CD4-positive, alpha-beta T cell treated with Interleukin-4 for 4 hours (primary cell): ENCODE results near the gene CTCF.

ENCODE experiments used
- DNase-seq: peaks from one replicate; pipeline ENCODE4 v3.0.0-alpha.2; 2020

Gene CTCF

GRCh38 chr16:67534431-67534830, 27.9 kb upstream of the CTCF start:
- no peak for DNase-seq

DNA sequence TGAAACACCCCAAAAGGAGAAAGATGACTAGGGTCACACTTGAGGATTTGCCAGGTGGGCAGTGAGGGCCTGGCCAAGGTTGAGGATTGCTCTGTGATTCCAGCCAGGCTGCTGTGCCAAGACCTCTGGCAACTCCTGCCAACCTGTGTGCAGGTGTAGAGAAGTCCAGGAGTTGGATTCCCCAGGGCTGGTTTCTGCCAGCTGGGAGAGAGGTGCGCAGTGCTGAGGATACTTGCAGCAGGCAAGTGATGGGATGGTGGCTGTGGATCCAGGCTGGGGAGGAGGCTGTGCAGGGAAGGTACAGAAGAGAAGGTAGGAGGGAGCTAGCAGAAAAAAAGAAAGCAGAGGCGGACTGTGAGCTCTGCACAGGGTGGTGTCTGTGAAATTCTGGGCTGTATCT, 27.1 kb upstream of the CTCF start:
- no peak for DNase-seq

- DNase-seq = peak; percentile 39
Observed at GRCh38 chr16:67537270-67537635, 25.1 kb upstream of the CTCF start.

DNA sequence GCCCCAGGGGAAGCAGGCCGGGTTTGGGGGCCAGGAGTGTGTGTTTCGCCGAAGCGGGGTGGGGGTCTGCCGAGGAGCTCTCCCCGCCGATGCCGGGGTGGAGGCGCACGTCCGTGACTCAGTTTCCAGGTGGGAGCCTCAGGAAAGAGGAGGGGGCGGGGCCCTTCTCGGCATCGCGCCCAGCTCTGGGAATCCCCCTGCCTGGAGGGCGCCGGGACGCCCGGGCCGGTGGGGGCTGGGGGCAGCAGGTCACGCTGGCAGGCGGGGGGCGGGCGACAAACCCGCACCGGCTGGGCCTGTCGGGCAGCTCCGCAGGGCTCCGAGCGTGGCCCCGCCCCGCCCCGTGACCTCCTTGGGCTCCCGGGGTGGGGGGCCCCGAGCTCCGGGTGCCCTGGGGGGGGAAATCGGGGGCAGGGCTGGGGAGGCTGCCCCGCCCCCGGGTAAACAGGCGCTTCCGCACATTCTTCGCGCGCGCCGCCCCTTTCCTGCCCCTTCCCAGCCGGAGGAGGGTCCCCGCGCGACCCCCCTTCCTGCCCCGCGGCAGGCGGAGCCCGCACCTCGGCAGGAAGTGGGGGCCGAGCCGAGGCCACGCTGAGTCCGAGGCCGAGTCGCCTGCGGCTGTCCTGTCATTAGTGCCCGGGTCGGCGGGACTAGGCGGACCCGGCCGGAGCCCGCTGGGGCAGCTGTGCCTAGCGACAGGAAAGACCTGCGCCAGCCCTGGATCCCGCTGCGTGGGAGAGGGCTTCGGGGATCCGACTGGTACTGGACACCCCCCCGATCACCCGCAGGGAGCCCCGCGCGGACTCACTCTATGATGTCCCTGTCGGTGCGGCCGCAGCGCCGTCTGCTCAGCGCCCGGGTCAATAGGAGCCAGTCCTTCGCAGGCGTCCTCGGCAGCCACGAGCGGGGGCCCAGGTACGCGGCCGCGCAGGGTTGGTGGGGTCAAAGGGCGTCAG, 24.4 kb upstream of the CTCF start:
- DNase-seq = peak; percentile 64

DNA sequence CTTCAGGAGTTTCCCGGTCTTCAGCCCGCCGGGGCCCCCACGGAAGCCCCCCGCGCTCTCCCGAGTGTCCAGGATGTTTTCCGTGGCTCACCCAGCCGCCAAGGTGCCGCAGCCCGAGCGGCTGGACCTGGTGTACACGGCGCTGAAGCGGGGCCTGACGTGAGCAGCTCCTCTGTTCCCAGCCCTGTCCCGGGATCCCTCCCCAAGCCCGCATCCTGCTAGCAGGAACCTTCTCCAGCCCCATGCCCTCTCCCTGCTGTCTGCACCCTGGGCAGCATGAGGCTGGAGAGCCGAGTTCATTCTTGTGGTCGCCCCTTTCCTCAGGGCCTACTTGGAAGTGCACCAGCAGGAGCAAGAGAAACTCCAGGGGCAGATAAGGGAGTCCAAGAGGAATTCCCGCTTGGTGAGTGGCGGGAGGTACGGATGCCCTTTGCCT, 23.6 kb upstream of the CTCF start:
- DNase-seq = no peak

- no peak for DNase-seq
Observed at GRCh38 chr16:67539271-67539670, 23.1 kb upstream of the CTCF start.

DNA sequence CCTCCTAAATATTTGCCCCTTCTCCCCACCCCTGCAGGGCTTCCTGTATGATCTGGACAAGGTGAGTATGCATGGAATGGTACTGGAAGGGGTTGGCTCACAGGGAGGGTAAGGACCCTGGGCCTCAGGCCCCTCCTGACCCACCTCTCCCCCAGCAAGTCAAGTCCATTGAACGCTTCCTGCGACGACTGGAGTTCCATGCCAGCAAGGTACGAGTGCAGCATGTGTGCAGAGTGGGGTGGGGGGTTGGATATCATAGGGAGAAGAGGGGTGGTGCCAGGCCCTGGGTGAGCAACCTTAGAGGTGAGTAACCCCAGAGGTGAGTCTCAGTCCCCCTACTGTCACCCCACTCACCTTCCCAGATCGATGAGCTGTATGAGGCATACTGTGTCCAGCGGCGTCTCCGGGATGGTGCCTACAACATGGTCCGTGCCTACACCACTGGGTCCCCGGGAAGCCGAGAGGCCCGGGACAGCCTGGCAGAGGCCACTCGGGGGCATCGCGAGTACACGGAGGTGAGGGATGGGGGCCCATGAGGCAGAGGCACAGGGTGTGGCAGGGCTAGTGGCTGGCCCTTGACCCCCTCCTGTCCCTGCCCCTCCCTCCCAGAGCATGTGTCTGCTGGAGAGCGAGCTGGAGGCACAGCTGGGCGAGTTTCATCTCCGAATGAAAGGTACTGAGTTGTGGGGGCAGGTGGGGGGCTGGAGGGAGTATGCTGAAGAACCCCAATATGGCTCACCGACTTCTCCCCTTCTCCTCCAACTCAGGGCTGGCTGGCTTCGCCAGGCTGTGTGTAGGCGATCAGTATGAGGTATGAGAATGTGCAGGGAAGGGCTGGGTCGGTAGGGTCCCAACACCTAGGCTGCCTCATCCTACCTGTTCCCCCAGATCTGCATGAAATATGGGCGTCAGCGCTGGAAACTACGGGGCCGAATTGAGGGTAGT, 22.4 kb upstream of the CTCF start:
- no peak for DNase-seq

DNA sequence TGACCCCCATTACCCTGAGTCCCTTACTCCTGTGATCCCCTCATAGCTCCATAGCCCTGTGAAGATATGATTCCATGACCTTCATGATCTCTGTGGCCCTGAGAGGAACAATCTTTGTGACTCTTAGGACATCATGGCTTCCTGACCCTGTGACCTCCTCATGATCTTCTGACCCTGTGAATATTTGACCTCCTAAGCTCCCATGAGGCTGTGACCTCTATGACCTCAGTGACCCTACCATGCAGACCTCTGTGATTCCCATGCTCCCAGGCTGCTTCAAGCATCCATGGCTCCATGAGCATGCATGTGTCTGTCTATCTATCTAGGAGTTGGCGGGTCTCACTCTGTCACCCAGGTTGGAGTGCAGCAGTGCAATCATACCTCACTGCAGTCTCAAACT, 21.6 kb upstream of the CTCF start:
- DNase-seq = no peak

DNA sequence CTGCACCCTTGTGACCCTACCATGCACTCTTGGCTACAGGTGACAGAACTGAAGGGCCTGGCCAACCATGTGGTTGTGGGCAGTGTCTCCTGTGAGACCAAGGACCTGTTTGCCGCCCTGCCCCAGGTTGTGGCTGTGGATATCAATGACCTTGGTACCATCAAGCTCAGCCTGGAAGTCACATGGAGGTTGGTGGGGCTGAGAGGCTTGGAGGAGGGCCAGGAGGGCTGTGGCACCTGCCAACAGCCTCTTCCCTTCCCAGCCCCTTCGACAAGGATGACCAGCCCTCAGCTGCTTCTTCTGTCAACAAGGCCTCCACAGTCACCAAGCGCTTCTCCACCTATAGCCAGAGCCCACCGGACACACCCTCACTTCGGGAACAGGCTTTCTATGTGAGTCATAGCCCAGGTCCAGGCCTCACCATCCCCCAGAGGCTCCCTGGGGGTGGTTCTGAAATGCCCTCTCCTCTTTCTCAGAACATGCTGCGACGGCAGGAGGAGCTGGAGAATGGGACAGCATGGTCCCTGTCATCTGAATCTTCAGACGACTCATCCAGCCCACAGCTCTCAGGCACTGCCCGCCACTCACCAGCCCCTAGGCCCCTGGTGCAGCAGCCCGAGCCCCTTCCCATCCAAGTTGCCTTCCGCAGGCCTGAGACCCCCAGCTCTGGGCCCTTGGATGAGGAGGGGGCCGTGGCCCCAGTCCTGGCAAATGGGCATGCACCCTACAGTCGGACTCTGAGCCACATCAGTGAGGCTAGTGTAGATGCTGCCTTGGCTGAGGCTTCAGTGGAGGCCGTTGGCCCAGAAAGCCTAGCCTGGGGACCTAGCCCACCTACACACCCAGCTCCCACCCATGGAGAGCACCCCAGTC, 20.7 kb upstream of the CTCF start:
- no peak for DNase-seq

GRCh38 chr16:67542464-67542863, 19.9 kb upstream of the CTCF start:
- DNase-seq = peak; percentile 91

GRCh38 chr16:67543036-67543435, 19.3 kb upstream of the CTCF start:
- DNase-seq = no peak

DNA sequence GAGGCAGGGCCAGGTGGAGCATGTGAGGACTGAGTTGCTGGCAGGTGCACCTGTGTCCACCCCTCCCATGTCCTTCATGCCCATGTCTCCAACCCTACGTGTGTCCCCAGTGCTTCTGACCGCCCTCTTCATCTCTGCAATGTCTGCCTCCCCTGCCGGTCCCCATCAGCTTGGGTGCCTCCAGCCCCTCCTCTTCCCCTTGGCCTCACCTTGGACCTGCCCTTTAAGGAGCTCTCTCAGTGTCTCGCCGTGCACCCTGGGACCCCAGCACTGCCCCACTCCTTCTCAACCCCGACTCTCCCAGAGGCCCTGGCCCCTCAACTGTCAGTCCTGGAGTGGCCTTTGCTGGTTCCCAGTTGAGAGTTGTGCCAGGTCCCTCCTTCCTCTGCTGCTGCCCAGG, 18.7 kb upstream of the CTCF start:
- no peak for DNase-seq

DNA sequence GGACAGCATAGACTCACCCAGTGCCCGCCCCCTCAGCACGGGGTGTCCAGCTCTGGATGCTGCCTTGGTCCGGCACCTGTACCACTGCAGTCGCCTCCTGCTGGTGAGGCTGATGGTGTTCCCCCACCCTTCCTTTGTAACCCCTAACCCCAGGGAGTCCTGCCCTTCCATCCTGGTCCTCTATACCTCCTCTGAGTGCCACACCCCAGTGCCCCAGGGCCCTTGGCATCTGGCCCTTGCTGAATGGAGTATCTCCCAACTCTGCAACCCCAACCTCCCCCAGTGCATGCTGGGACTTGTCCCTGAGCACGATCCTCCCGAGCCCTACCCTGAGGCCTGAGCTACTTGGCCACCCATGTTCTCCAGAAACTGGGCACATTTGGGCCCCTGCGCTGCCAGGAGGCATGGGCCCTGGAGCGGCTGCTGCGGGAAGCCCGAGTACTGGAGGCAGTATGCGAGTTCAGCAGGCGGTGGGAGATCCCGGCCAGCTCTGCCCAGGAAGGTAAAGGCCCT, 17.9 kb upstream of the CTCF start:
- no peak for DNase-seq

GRCh38 chr16:67544844-67545664, 17.3 kb upstream of the CTCF start:
- DNase-seq = no peak

- DNase-seq = no peak
Observed at GRCh38 chr16:67545665-67546024, 16.7 kb upstream of the CTCF start.

DNA sequence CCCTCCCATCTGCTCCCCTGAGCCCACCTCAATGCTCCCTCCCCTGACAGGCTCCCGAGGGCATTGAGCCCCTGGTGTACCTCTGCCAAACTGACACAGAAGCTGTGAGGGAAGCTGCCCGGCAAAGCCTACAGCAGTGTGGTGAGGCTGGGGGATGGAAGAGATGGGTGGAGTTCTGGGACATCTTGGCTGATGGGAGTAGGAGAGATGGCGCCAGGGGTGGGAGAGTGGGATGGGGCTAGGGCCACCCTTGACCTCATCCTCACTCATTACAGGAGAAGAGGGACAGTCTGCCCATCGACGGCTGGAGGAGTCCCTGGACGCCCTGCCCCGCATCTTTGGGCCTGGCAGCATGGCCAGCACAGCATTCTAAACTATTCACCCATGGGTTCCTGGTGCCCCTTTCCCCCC, 16.2 kb upstream of the CTCF start:
- DNase-seq = no peak

DNA sequence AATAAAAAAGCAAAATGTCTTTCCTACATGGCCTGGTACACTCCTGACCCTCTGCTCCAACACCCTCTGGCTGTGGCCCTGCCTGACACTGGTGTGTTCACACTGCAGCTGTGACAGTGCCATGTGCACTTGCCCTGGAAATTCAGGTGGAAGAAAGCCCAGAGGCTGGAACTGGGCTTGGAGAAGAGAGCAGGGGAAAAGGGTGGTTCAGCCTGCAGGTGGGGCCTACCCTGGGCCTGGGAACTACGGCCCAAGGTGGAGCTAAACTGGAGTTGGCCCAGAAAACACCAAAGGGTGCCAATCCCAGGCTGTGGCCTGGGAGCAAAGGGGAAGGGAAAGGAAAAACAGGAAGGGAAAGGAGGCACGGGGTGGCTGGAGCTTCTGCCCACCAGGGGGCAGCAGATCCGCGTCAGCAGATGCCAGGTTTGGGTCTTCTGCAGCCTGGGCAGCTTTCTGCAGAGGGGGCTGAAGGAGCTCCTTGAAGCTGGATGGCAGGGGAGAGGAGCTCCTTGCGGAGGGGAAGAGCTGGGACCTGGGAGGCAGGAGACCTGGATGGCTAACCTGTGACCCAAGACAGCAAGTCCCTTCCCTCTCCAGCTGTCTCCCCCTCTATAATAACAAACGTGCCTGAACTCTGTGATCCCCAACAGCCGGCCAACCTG, 15.4 kb upstream of the CTCF start:
- DNase-seq = peak; percentile 70

- DNase-seq = peak; percentile 54
Observed at GRCh38 chr16:67547423-67548264, 14.7 kb upstream of the CTCF start.

- no peak for DNase-seq
Observed at GRCh38 chr16:67548265-67549126, 13.8 kb upstream of the CTCF start.
